DMS114 treated with DMSO at 0.1 percent for 48 hours (cell line): ENCODE data around the gene ATP5PB.

Experiments
- DNase-seq: peaks from one replicate; lab custom pipeline; 2025; ENCODE audit not compliant: unreplicated experiment; lab: John Stamatoyannopoulos, UW

ATP5PB gene

DNA sequence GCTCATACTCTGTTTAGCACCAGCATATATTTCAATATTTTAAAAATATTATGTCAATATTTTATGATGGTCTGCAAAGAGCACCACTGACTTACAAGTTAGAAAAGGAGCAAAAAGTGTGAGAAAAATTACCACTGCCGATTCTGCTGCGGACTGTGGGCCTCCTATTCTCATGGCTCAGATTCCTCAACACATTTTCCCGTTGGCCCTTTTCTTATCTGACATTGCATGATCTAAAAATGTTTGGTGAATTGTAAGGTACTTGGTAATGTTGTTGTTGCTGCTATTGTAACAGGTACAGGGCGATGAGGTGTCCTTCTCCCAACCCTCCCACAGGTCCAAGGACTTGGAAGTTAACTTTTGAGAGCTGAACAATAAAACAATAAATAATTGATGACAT is 25.3 kb downstream of the ATP5PB start:
- DNase-seq, result no peak

DNA sequence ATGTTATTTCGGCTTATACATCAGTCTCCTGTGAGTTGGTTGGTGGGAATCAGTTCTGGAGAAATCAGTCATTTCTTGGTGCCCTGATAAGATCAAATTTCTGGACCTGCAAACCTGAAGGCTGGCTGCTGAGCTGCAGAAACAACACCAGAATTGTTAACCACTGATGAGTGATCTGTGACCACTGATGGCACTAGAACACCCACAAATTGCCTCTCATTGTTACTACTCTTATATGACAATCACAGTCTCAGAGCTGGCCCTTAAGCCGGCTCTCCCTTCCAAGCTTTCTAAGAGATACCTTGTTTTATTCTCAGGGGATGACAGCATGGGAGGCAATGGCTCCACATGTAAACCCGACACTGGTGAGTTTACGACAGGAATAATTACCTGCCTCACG is 26.4 kb downstream of the ATP5PB start:
- no peak for DNase-seq

DNA sequence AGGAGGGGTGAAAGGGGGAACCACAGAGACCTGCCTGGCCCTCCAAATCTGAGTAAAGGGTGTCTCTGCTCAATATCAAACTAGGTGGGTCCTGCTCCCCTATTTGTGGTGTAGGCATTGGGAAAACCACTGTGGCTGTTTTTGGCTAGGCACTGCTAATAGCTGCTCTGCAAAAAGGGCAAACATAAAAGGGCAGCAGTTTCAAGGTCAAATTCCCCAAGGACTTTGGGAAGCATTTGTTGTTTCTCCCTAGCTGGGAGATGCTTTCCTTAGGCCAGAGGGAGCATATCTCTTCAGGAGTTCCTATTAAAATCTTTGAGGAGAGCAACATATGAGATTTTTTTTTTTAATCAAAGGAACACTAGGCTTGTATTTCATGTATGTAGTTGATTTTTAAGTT is 26.9 kb downstream of the ATP5PB start:
- DNase-seq, result no peak

DNA sequence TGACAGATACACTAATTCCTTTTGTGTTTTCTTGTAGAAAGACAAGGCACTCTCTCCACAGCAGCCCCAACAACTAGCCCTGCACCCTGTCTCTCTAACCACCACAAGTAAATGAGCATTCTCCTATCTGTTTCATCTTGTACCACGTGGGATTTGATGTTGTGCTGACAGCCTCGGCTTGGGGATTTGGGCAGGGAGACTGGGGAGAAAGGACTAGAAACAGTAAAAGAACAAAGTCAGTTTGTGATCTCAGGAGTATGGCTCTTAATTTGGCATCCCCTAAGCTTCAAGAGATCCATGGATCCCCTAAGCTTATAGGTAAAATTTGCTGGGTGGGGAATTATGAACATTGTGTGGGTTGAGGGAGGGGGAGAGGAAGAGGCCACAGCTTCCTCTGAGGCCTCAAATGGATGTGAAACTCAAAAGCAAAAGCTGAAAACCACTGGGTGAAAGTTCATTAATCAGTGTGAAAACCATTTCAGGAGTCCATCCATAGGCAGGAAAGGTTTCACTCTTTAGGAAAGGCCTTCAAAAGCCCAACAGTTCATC is 27.6 kb downstream of the ATP5PB start:
- no peak for DNase-seq

DNA sequence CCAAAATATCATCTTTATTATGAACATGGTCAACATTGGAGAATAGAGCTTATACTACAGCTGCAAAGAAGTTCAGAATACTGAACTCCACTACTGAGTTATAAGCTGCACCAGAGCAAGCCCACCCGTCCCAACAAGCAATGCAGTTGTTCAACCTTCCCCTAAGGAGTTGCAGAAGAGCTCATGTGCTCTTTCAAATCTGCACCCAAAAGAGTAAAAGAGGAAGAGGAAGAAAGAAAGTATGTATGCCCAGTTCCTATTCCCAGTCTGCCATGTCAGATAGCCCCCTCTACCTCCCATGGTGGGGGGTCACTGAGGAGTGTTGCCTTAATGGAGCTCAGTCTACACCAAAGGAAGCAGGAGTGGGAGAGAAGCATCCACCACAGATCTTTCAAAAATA is 31.4 kb downstream of the ATP5PB start:
- DNase-seq, result no peak

DNA sequence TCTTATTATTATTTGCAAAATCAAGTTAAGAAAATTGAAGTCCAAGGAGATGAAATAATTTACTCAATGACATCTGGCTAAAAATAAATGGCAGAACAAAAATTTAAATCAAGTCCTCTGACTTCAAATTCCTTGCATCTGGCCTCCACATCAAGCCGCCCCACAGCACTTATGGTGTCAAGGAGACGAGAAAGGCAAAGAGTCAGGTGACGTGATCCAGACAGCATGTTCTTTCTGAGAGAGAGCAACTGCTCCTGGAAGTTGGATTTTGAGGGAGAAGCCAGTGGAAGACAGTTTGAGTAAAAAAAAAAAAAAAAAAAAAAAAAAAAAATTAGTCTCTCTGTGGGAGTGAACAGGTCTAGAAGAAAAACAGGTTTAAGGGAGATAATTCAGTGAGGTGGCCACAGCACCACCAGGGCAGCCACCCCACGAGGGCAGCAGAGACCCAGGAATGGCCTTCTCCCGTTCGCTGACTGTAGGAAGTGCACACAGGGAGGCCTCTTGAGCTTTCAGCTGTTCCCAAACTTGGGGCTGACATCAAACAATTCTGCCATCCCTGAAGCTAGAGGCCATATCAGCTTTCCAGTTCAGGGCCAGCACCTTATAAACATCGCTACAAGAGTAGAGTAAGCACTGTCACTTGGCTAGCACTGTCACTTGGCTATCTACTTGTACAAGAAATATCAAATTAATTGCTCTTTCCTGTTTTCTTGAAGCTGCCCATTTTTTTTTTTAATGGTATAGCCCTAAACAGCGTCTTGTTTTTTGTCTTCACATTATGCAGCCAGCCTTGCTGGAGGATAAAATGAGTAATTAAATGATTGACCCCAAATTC is 32.3 kb downstream of the ATP5PB start:
- DNase-seq, result peak; percentile 44

DNA sequence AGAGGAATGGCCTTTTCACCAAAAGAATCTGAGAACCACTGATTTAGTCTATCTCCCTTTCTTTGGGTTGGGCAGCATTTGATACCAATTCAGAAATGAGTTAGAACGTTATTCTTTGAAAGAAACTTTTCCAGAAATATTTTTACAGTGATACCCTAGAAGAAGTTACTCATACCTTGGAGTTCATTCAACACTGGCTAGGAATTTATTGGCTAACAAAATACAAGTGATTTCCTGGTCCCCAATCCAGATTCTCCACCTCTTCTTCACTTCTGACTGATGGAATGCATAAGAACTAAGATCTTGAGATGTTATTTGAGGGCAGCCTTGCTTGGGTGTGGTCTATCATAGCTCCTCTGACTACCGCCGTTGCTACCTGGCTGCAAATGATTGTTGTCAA is 33.9 kb downstream of the ATP5PB start:
- no peak for DNase-seq

DNA sequence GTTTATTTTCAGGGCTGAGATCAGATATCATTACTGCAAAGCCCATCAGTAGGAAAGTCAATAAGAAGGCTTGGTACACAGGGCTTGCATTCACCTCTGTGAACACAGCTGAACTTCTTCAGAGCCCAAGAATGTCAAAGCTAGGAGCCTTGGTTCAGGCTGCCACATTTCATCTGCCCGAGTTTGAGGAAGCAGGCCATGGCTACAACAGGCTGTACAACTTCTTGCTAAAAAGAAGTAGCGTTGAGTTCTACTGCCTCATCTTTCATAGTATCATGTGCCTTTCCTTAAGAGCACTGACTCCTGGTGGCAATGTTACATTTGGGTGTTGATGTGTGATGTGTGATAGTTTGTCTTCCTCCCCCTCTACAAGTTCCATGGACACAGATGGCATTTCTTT is 34.6 kb downstream of the ATP5PB start:
- no peak for DNase-seq

DNA sequence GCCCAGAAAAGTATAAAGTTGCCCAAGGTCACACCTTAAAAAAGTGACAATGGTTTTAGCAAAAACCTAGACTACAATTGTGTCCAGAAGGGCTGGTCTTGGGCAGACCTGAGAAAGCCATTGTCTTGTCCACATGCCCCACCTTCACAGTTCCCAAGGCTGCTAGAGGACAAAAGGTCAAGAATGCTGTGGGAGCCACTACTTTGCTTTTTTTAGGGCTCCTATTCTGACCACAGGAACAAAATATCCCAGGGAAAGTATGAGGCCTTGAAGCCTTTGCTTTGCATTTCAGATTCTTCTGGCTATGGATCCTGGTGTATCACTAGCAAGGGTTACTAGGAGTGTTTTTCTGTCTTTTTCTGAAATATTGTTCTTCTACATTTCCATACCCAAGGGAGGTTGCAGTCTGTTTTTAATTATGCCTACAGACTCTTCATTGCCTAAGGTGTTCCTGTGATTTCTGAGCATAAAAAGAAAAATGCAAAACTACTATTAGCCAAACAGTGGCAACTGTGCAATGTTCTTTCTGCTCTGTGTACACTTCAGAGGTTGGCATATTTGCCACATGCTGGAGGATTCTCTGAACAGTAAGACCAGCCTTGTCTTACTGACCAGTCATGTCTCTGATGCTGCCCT is 35.2 kb downstream of the ATP5PB start:
- DNase-seq, result no peak

DNA sequence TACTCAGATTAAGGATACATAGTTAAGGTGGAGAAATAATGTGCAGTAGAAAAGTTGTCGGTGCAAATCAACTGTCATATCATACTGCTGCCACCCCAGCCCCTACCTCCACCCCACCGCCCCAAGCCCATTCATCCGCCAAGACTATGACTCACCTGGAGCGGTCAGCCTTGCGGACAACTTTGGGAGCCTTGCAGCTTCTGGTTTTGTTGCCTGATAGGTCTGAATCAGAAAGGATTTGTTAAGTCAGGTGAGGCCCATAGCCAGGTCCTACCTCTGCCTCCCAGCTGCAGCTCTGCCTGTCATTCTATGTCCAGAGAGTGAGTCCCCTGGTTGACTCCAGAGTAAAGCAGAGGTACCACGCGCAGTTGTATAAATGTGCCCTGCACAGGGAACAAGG is 37.2 kb downstream of the ATP5PB start:
- no peak for DNase-seq

DNA sequence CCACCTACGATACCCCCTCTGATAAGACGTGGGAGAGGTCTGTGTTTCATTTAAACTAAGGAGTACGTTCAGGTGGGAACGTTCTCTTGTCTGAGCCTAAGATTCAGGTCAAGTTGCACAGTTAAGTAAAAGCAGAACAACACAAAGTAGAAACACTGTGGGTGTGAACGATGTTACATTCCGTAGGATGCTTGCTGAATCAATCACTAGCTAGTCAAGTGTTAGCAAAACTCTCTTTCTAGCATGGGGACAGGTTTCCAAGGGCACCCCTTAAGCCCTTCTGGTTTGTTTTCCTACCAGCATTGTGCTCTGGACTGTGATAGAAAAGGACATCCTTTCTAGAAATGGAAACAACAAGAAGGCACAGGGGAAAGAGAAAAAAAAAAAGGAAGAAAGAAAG is 37.9 kb downstream of the ATP5PB start:
- DNase-seq, result no peak

DNA sequence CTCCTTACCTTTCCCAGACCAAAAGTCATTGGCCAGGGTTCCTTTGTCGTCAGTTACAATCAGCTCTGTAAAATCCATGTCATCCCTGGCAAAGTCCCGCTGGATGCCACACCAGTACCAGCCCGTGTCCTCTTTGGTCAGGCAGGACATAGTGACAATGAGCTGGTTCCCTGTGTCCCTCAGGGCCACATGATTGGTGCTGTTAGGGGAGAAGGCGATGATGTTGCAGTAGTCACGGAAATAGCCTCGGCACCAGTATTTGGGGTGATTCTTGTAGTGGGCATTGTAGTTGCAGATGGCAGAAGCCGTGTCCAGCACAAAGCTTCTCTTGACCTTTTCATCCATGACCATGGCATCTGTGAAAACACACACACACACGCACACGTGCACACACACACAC is 39.4 kb downstream of the ATP5PB start:
- no peak for DNase-seq

DNA sequence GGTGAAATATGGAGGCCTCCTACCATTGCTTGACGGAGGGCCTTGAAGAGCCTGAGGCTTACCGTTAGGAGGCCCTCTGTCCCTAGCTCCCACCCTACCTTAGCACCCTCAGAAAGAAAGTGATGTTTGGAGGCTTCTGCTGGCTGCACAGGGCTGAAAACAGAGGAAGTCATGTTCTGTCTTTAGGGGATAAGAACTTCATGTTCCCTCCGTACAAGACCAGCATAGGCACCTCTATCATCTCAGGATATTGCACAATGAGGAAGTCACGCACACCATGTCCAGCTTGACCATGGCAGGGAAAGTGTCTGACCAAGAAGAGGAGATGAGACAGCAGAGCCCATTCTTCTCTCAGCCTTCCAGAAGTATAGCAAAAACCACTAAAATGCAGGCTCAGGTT is 40.3 kb downstream of the ATP5PB start:
- no peak for DNase-seq

DNA sequence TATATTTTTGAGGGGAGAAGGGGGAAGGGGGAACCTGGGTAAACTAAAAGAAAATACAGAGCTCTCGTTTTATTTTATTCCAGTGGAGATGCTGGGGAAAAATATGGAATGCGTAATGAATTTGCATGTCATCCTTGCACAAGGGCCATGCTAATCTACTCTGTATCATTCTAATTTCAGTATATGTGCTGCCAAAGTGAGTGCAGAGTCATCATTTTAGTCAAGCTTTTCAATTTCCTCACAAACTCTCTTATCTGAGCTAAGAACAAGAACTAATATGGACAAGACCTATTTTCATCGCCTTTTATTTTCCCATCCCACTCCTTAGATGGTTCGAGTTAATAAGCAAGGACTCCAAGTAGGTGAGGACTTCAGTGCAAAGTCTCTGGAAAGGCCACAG is 41.0 kb downstream of the ATP5PB start:
- no peak for DNase-seq

DNA sequence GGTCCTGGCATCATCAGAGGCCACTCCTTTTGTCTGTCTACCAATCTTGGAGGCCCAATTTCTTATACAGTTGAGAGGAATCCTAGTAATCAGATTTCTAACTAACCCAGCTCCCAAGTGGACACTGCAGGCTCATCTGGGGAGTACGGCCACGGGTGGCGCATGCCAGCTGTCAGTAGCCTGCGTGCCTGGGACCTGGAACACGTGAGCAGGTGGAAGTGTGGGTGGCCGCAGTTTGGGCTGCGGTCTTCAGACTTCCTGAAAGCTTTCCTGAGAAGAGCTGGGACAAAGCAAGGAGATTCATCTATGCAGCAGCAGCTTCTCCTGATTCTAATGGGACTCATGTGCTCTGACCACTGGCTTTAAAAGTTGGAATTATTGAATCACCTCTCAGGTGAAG is 41.8 kb downstream of the ATP5PB start:
- no peak for DNase-seq

DNA sequence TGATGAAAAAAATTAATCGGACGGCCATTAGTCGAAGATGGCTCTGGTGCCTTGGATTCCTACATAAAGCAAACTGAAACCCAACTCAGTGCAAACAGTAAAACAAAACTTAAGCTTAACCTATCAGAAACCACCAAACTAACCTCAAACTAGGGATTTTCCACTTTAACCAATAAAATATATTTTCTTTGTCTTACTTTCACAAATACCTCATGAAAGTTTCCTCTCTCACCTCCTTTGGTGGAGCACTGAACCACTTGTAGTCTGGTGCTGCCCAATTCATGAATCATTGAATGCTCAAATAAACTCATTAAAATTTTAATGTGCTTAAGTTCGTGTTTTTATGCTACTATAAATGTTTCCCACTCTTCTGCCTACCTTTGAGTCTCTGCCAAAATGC is 47.1 kb downstream of the ATP5PB start:
- DNase-seq, result no peak

DNA sequence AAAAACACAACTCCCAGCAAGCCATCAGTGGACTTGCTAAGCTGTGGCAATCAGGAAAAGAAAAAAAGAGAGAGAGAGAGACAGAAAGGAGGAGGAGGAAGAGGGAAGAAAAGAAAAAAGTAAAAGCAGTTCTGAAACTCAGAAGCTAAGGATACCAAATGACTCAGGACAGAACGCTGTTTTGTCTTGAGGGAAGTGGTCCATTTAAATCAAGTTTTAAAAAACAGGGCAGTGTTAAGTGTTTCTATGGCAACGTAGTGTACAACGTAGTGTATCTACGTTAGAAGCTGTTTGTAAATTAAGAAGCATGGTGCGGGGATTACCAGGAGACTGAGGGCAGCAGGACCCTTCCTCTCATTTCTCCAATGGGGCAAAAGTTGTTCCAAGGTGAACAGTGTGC is 48.3 kb downstream of the ATP5PB start:
- DNase-seq, result no peak

DNA sequence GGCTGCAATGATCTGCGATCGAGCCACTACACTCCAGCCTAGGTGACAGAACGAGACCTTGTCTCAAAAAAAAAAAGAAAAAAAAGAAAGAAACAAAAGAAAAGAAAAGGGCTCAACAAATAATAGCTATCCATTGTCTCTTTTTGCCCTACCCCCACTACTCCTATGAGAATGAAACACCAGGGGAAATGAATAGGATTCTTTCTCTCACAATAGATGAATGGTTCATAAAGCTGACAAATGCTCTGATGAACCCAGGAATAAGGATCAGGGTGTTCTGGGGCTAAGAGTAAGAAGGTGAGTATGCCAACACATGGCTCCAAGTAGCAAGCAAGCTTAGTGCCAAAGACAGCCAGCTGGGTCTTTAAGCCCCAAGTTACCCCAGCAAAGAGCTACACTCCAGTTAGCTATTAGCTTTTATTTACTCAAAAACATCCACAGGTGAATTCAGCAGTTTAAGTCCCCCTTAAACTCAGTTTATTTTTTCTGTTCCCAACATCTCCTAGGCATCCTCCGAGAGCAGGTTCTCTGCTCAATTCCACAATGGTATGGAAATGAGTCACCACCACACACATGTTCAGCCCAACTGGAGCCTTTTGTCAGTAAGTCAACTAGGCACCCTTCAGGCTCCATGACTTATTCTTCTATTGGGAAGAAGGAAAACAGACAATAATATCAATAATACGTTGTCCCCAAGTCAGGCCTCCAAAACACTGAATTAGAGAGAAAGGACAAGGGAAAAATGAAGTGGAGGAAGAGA is 49.9 kb downstream of the ATP5PB start:
- no peak for DNase-seq

DNA sequence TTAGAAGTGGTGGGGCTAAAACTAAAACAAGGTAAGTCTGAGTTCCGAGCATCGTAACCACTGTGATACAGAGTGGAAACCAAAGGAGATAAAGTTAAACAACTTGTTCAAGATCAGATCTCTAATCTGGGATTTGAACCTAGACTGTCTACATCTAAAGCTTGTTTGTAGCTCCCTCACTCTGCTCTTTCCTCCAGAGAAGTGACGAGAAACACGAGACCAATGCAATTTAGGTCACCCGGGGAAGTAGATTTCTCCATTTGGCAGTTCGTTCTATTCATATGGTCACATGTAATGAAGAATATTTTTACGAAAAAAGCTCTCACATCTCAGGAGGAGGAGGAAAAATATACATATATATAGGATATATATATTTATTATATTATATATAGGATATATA is 52.4 kb downstream of the ATP5PB start:
- DNase-seq, result no peak

DNA sequence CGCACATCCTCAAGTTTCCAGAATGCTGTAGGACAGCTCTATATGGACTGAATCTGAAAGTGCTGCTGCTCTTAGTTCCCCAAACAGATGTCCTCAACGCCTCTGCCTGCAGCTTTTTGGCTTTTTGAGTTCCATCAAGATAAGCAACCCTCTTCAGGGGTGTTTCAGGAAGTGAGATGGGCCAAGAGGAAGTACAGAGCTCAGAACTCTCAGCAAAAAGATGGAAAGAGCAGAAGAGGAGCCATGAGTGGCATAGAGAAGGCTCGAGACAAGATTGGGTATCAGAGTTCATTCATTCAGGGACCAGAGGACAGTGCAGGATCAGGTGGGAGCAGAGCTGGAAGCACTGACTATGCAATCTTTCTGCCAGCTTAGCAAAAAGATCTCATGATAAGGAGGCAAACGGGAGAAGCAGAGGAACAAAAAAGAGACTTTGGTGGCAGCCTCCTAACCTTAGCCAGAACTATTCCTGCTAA is 54.4 kb downstream of the ATP5PB start, which contains the start of the genes ADORA3 and TMIGD3:
Gene ADORA3 (minus strand): TSS at position 49 of the 476 bp plus-strand sequence. CDS start 279 bp downstream, outside the sequence.
Gene TMIGD3 (minus strand): TSS at position 49 of the 476 bp plus-strand sequence. CDS start 279 bp downstream, outside the sequence.
- DNase-seq, result no peak

DNA sequence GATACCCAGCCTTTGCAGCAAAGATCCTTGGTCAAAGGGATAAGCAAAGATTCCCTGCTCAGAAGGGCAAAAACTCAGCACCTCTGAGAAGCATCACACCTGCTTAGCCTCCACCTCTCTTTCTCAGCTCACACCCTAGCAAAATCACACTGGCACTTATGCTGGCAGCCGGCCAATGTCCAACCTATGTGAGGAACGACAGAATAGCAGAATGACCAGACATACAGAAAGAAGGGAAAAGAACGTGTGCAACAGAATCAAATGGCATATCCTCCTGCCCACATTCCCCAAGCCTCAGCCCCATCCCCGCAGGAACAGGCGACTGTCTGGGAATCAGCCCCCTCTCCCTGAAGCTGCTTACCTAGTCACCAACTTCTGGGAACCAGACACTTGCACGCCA is 54.8 kb downstream of the ATP5PB start:
- no peak for DNase-seq
